Endodermal cell (in vitro differentiated cells): ENCODE measurements around the gene RHCE. TPM values are rescaled to one million over a fixed set of nuclear protein-coding genes. Genes with fewer than 3 reads are reported as not detected.
"Not testable (repeated sequence)": the region's sequence is repeated elsewhere in the genome, so short reads cannot be mapped to it uniquely, and the experiment has no call there.

Experiments used
- DNase-seq: peaks from one replicate; pipeline ENCODE4 v3.0.0-alpha.2; 2017
- H3K27ac ChIP-seq: 2 replicates; pipeline ENCODE4 v1.5.1; 2013; ENCODE audit warnings: mild to moderate bottlenecking, low read depth, low read length, moderate library complexity
- H3K27me3 ChIP-seq: 2 replicates; pipeline ENCODE4 v1.6.1; 2013; ENCODE audit warnings: mild to moderate bottlenecking, low read length, moderate library complexity; ENCODE audit not compliant: insufficient read depth, control insufficient read depth, poor library complexity, severe bottlenecking
- H3K36me3 ChIP-seq: 2 replicates; pipeline ENCODE4 v1.7.0; 2013; ENCODE audit warnings: mild to moderate bottlenecking, low read length, moderate library complexity; ENCODE audit not compliant: control insufficient read depth, insufficient read depth
- H3K4me1 ChIP-seq: one replicate; pipeline ENCODE4 v1.7.0; 2013; ENCODE audit warnings: low read length; ENCODE audit not compliant: control insufficient read depth, insufficient read depth
- H3K4me3 ChIP-seq: 2 replicates; pipeline ENCODE4 v1.5.1; 2013; ENCODE audit warnings: mild to moderate bottlenecking, low read length, moderate library complexity
- H3K9ac ChIP-seq: 2 replicates; pipeline ENCODE4 v1.6.1; 2013; ENCODE audit warnings: mild to moderate bottlenecking, low read length, moderate library complexity; ENCODE audit not compliant: poor library complexity, severe bottlenecking; ENCODE audit errors: extremely low read depth
- H3K9me3 ChIP-seq: 2 replicates; pipeline ENCODE4 v1.6.1; 2013; ENCODE audit warnings: mild to moderate bottlenecking, low read length, moderate library complexity; ENCODE audit not compliant: control insufficient read depth
- H3K27ac Mint-ChIP-seq: 2 replicates; pipeline ENCODE4 v1.8.0; 2020; ENCODE audit warnings: mixed read lengths
- H3K27me3 Mint-ChIP-seq: 2 replicates; pipeline ENCODE4 v1.8.0; 2021; ENCODE audit warnings: mild to moderate bottlenecking, mixed read lengths; ENCODE audit not compliant: insufficient read depth
- H3K36me3 Mint-ChIP-seq: 2 replicates; pipeline ENCODE4 v1.8.0; 2020; ENCODE audit warnings: low read depth, mixed read lengths
- H3K4me1 Mint-ChIP-seq: 2 replicates; pipeline ENCODE4 v1.8.0; 2020; ENCODE audit warnings: mixed read lengths
- H3K4me3 Mint-ChIP-seq: 2 replicates; pipeline ENCODE4 v1.8.0; 2020; ENCODE audit warnings: mild to moderate bottlenecking, moderate library complexity, mixed read lengths
- H3K9me3 Mint-ChIP-seq: 2 replicates; pipeline ENCODE4 v1.8.0; 2020; ENCODE audit warnings: mild to moderate bottlenecking, mixed read lengths
- CTCF ChIP-seq: fragments of 200-600 bp; sonication (generic); conservative IDR thresholded peaks from 2 replicates; pipeline ENCODE4 v1.5.0; 2021; ENCODE audit warnings: antibody characterized with exemption, mild to moderate bottlenecking
- WGBS, 2 experiments: methylation state at CpG; one replicate each; pipeline versions ENCODE4 v1.1.5 to v1.1.7; 2013; ENCODE audit warnings: missing lambda C conversion rate in 2 of 2, mixed read lengths in 1 of 2; ENCODE audit not compliant: insufficient coverage in 1 of 2, insufficient read length in 1 of 2; 5-methylcytosine and 5-hydroxymethylcytosine counted together
- total RNA-seq, 2 donors: library from RNA; stranded (reverse); fragmentation: NEBNext Ultra II Directional in 1 of 2; extraction: Animal tissue kit (Norgen Biotek cat#: 25700) in 1 of 2; gene quantifications; 2 replicates in 1 of 2; 3 replicates in 1 of 2; pipeline ENCODE4 v1.2.1, GENCODE V29; 2021

The RHCE gene
- total RNA-seq, 2 donors from 2014 or later, result 0.33 to 0.40 TPM

- DNase-seq, H3K9me3 ChIP-seq, H3K27ac ChIP-seq, H3K4me1 Mint-ChIP-seq, H3K4me3 ChIP-seq, H3K4me1 ChIP-seq, H3K4me3 Mint-ChIP-seq, H3K9me3 Mint-ChIP-seq, H3K36me3 Mint-ChIP-seq, H3K27ac Mint-ChIP-seq, H3K9ac ChIP-seq, H3K27me3 ChIP-seq, H3K36me3 ChIP-seq: not testable (repeated sequence)
- WGBS, 2 experiments, result 23% methylated on average over 4 of the region's 8 CpGs; no CpG with 5 or more reads in 1 of the 2 experiments
- peaks cover 19% of the 10 kb centered on the region for H3K27me3 Mint-ChIP-seq
- peak; percentile 55 for TF ChIP-seq CTCF
These were observed 17.4 kb downstream of the RHCE start for GRCh38 chr1:25402947-25403803.

- not testable (repeated sequence) for H3K9ac ChIP-seq, H3K4me3 Mint-ChIP-seq, H3K27ac ChIP-seq, H3K4me3 ChIP-seq, H3K27ac Mint-ChIP-seq, DNase-seq, H3K36me3 ChIP-seq, H3K9me3 Mint-ChIP-seq, H3K4me1 ChIP-seq, H3K4me1 Mint-ChIP-seq, H3K27me3 ChIP-seq, H3K9me3 ChIP-seq, H3K36me3 Mint-ChIP-seq
- no CpG with 5 or more reads among the region's 2 CpGs for WGBS, 2 experiments
- H3K27me3 Mint-ChIP-seq, result peaks cover 19% of the 10 kb centered on the region
These were observed 22.5 kb downstream of the RHCE start for GRCh38 chr1:25398079-25398478.

- DNase-seq, H3K9me3 ChIP-seq, H3K9ac ChIP-seq, H3K36me3 ChIP-seq, H3K4me1 Mint-ChIP-seq, H3K27ac Mint-ChIP-seq, H3K9me3 Mint-ChIP-seq, H3K4me1 ChIP-seq, H3K4me3 ChIP-seq, H3K36me3 Mint-ChIP-seq, H3K27me3 ChIP-seq, H3K4me3 Mint-ChIP-seq, H3K27ac ChIP-seq: not testable (repeated sequence)
- WGBS, 2 experiments, result 85% methylated on average over 2 of the region's 10 CpGs; no CpG with 5 or more reads in 1 of the 2 experiments
- peaks cover 17% of the 10 kb centered on the region for H3K27me3 Mint-ChIP-seq
These were observed 23.1 kb downstream of the RHCE start for GRCh38 chr1:25397549-25397948.

GRCh38 chr1:25392841-25393240 is 27.8 kb downstream of the RHCE start:
- peaks cover 12% of the 10 kb centered on the region for H3K4me1 Mint-ChIP-seq

GRCh38 chr1:25389721-25390120 is 30.9 kb downstream of the RHCE start:
- not testable (repeated sequence) for H3K9ac ChIP-seq, H3K36me3 ChIP-seq, H3K9me3 Mint-ChIP-seq, H3K9me3 ChIP-seq, H3K27ac ChIP-seq, H3K27me3 ChIP-seq, DNase-seq, H3K36me3 Mint-ChIP-seq, H3K4me3 Mint-ChIP-seq, H3K27me3 Mint-ChIP-seq, H3K27ac Mint-ChIP-seq, H3K4me1 ChIP-seq, H3K4me3 ChIP-seq
- WGBS, 2 experiments, result 83% methylated on average over 3 of the region's 3 CpGs; no CpG with 5 or more reads in 1 of the 2 experiments
- peaks cover 10% of the 10 kb centered on the region for H3K4me1 Mint-ChIP-seq

More at GRCh38 chr1:25392841-25393240, 27.8 kb downstream of the RHCE start:
- 98 to 100% methylated on average over 2 to 6 of the region's 6 CpGs for WGBS, 2 experiments
- no peaks in the 10 kb centered on the region for H3K4me1 ChIP-seq
- no peaks in the 10 kb centered on the region for H3K9me3 ChIP-seq
- no peak overlapping the region for H3K27ac ChIP-seq
- no peak for DNase-seq
- no peak overlapping the region for H3K9ac ChIP-seq
- peaks cover 2% of the 10 kb centered on the region for H3K27me3 Mint-ChIP-seq
- no peaks in the 10 kb centered on the region for H3K9me3 Mint-ChIP-seq
- H3K27me3 ChIP-seq, result no peaks in the 10 kb centered on the region
- no peak overlapping the region for H3K4me3 ChIP-seq
- no peaks in the 10 kb centered on the region for H3K36me3 ChIP-seq
- H3K36me3 Mint-ChIP-seq, result no peaks in the 10 kb centered on the region
- no peak for TF ChIP-seq CTCF
- no peak overlapping the region for H3K27ac Mint-ChIP-seq
- H3K4me3 Mint-ChIP-seq, result no peak overlapping the region
